ENCODE measurements around the gene GET4. TPM values are rescaled to one million over a fixed set of nuclear protein-coding genes. Genes with fewer than 3 reads are reported as not detected.

GET4 gene
- total RNA-seq, 6 experiments from 2014 or later, result 21.3 to 26.3 (median 25.5) TPM

- Mint-ChIP-seq H3K27ac (no peak overlapping the region), H3K9me3 (no peaks in the 10 kb centered on the region), H3K4me3 (no peak overlapping the region), H3K36me3 (ENCODE audit: low read depth) (peaks cover 30% of the 10 kb centered on the region), H3K4me1 (ENCODE audit: low read depth) (no peaks in the 10 kb centered on the region), H3K27me3 (ENCODE audit: insufficient read depth) (peaks cover 4% of the 10 kb centered on the region; the same call in 1 of the 2 replicates)
- TF ChIP-seq CTCF (IDR thresholded peaks at IDR 0.05), result no peak
- DNase-seq, result no peak
These were observed 15.5 kb downstream of the GET4 start for GRCh38 chr7:891805-892204.

DNA sequence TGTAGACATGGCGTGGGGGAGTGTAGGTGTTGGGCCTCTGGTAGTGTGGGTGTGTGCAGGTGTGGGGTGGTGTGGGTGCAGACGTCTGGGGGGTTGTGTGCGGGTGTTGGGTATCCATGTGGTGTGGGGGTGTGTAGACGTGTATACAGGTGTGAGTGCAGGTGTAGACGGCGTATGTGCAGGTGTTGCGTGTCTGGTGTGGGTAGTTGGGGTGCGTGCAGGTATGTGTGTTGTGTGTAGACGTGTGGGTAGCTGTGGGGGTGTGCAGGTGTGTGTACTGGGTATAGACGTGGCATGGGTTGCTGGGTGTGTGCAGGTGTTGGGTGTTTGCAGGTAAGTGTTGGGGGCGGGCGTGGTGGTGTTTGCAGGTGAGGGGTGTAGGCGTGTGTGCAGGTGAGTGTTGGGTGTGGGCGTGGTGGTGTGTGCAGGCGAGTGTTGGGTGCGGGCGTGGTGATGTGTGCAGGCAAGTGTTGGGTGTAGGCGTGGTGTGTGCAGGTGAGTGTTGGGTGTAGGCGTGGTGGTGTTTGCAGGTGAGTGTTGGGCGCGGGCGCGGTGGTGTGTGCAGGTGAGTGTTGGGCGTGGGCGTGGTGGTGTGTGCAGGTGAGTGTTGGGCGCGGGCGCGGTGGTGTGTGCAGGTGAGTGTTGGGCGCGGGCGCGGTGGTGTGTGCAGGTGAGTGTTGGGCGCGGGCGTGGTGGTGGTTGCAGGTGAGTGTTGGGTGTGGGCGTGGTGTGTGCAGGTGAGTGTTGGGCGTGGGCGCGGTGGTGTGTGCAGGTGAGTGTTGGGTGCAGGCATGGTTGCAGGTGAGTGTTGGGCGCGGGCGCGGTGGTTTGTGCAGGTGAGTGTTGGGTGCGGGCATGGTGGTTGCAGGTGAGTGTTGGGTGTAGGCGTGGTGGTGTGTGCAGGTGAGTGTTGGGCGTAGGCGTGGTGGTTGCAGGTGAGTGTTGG, 16.6 kb downstream of the GET4 start:
- Mint-ChIP-seq H3K4me1 (ENCODE audit: low read depth) (no peaks in the 10 kb centered on the region), H3K27ac (no peak overlapping the region), H3K4me3 (no peak overlapping the region), H3K27me3 (ENCODE audit: insufficient read depth) (peaks cover 4% of the 10 kb centered on the region; the same call in 1 of the 2 replicates), H3K36me3 (ENCODE audit: low read depth) (peaks cover 30% of the 10 kb centered on the region), H3K9me3 (no peaks in the 10 kb centered on the region)
- TF ChIP-seq CTCF (IDR thresholded peaks at IDR 0.05), result no peak
- DNase-seq, result no peak

- Mint-ChIP-seq H3K27me3 (ENCODE audit: insufficient read depth) (peaks cover 4% of the 10 kb centered on the region; the same call in 1 of the 2 replicates), H3K36me3 (ENCODE audit: low read depth) (peaks cover 29% of the 10 kb centered on the region), H3K9me3 (no peaks in the 10 kb centered on the region), H3K27ac (no peak overlapping the region), H3K4me3 (no peak overlapping the region), H3K4me1 (ENCODE audit: low read depth) (no peaks in the 10 kb centered on the region)
- no peak for DNase-seq
- TF ChIP-seq CTCF (IDR thresholded peaks at IDR 0.05), result no peak
These were observed 17.3 kb downstream of the GET4 start for GRCh38 chr7:893686-894085.

GRCh38 chr7:894164-894867, 18.0 kb downstream of the GET4 start:
- H3K9me3 Mint-ChIP-seq, result no peaks in the 10 kb centered on the region
- H3K27me3 Mint-ChIP-seq (ENCODE audit: insufficient read depth), result peaks cover 4% of the 10 kb centered on the region; the same call in 1 of the 2 replicates
- TF ChIP-seq CTCF (IDR thresholded peaks at IDR 0.05), result no peak
- no peaks in the 10 kb centered on the region for H3K4me1 Mint-ChIP-seq (ENCODE audit: low read depth)
- H3K36me3 Mint-ChIP-seq (ENCODE audit: low read depth), result peaks cover 27% of the 10 kb centered on the region
- no peak overlapping the region for H3K27ac Mint-ChIP-seq
- no peak for DNase-seq
- H3K4me3 Mint-ChIP-seq, result no peak overlapping the region

- Mint-ChIP-seq H3K9me3 (no peaks in the 10 kb centered on the region), H3K4me1 (ENCODE audit: low read depth) (no peaks in the 10 kb centered on the region), H3K36me3 (ENCODE audit: low read depth) (peaks cover 27% of the 10 kb centered on the region), H3K4me3 (no peak overlapping the region), H3K27ac (no peak overlapping the region), H3K27me3 (ENCODE audit: insufficient read depth) (peaks cover 4% of the 10 kb centered on the region; the same call in 1 of the 2 replicates)
- no peak for TF ChIP-seq CTCF (IDR thresholded peaks at IDR 0.05)
- DNase-seq, result no peak
These were observed 18.6 kb downstream of the GET4 start for GRCh38 chr7:894927-895450.

All from HFFc6 (cell line).